Measurements from ENCODE around the gene BBS9. TPM values are rescaled to one million over a fixed set of nuclear protein-coding genes. Genes with fewer than 3 reads are reported as not detected.

Gene BBS9
- total and polyA plus RNA-seq, 2 of the 4 experiments (the other 2 are of a cell fraction), result 7.9 to 9.5 TPM

- no peaks in the 10 kb centered on the region for H3K9me1 ChIP-seq (ENCODE audit: insufficient read depth, low read length)
- no peak overlapping the region for H3K27ac ChIP-seq (ENCODE audit: insufficient read depth, low read length)
- in situ Hi-C loops (cut with MboI; ENCODE audit: low sequenced_read_pairs) (no loop called here), dilution Hi-C loops (cut with HindIII; ENCODE audit: low sequenced_read_pairs, unreplicated experiment) (no loop called here), intact Hi-C loops (cut with micrococcal nuclease) (no loop called here)
- H3K36me3 ChIP-seq (ENCODE audit: control insufficient read depth, insufficient read depth, low read length), result no peaks in the 10 kb centered on the region
- no peak overlapping the region for H3K4me3 ChIP-seq (ENCODE audit: insufficient read depth, low read depth, low read length)
- ChIA-PET CTCF (no interaction called here), POLR2A (ENCODE audit: unreplicated experiment) (no interaction called here)
- H4K8ac ChIP-seq (ENCODE audit: low read depth in 2 of 2, low read length in 2 of 2), result no peak overlapping the region
- H3K4me1 ChIP-seq (ENCODE audit: control insufficient read depth, insufficient read depth, low read length), result peaks cover 6% of the 10 kb centered on the region
- peaks cover 6% of the 10 kb centered on the region for H3K27me3 ChIP-seq (ENCODE audit: control insufficient read depth, insufficient read depth, low read length)
- no peak overlapping the region for H4K5ac ChIP-seq (ENCODE audit: low read depth, low read length)
- H3K4ac ChIP-seq (ENCODE audit: low read depth, low read length), result no peak overlapping the region
- no peak overlapping the region for H3K18ac ChIP-seq (ENCODE audit: low read depth, low read length)
- DNase-seq (no peak), ATAC-seq (ENCODE audit: low read depth) (no peak)
- H4K20me1 ChIP-seq (ENCODE audit: insufficient read depth, low read length), result peaks cover 11% of the 10 kb centered on the region
- H2BK15ac ChIP-seq (ENCODE audit: low read depth, low read length), result no peak overlapping the region; the same call in 2 of the 3 replicates
- peaks cover 10 to 19% of the 10 kb centered on the region in 2 experiments; a peak in 3 of 4 replicates for H3K79me1 ChIP-seq (ENCODE audit: low read depth in 1 of 2, low read length in 2 of 2)
- no peak overlapping the region for H3K14ac ChIP-seq (replicated peaks; ENCODE audit: low read depth, low read length)
- H2AK5ac ChIP-seq (ENCODE audit: low read depth, low read length), result no peak overlapping the region
- H2BK5ac ChIP-seq (ENCODE audit: low read depth, low read length, poor library complexity, severe bottlenecking), result no peak overlapping the region
- no peak overlapping the region for H4K91ac ChIP-seq (ENCODE audit: insufficient read depth, low read depth, low read length)
- no peaks in the 10 kb centered on the region for H3K9me3 ChIP-seq (ENCODE audit: control insufficient read depth, insufficient read depth, low read length)
- no peak overlapping the region for H2BK120ac ChIP-seq (ENCODE audit: low read depth, low read length)
- no peak overlapping the region for H3K23ac ChIP-seq (ENCODE audit: low read depth, low read length)
- no TSS peak for BruUV-seq (replicated peaks)
- no peak overlapping the region for H2AFZ ChIP-seq (replicated peaks; ENCODE audit: low read length, poor library complexity)
- H2AK9ac ChIP-seq (replicated peaks; ENCODE audit: low read depth, low read length, poor library complexity), result no peak overlapping the region
- TF ChIP-seq POLR2A (IDR thresholded peaks at IDR 0.05; ENCODE audit: low read depth, low read length) (no peak), MXI1 (IDR thresholded peaks at IDR 0.05; ENCODE audit: borderline replicate concordance, low read depth, low read length) (no peak), RFX5 (IDR thresholded peaks at IDR 0.05; ENCODE audit: low read depth, low read length) (no peak)
- H3K4me2 ChIP-seq (ENCODE audit: low read depth, low read length), result no peak overlapping the region
- 60% methylated on average over 1 of the region's 3 CpGs; no CpG with 5 or more reads in 1 of the 2 experiments for WGBS, 2 experiments (ENCODE audit: extremely low coverage in 2 of 2, insufficient read length in 1 of 2)
- H3K56ac ChIP-seq (ENCODE audit: extremely low read depth, insufficient read depth, low read length), result no peak overlapping the region
- no peak overlapping the region for H3K9ac ChIP-seq (ENCODE audit: low read depth, low read length)
- no peak overlapping the region for H2BK20ac ChIP-seq (ENCODE audit: low read depth, low read length)
These were observed 17.8 kb upstream of the BBS9 start for GRCh38 chr7:33111614-33112013.
